ENCODE data around the gene SLC35E1.

- no peak for TF ChIP-seq CTCF (IDR thresholded peaks at IDR 0.05; ENCODE audit: low read length)
- TF ChIP-seq EZH2 (IDR thresholded peaks at IDR 0.05; ENCODE audit: borderline replicate concordance, low read length): no peak
Observed at GRCh38 chr19:16536130-16536529, 36.1 kb downstream of the SLC35E1 start.

Data from OCI-LY1 (cell line).